Measurements from ENCODE around the gene KLF5. TPM values are rescaled to one million over a fixed set of nuclear protein-coding genes. Genes with fewer than 3 reads are reported as not detected.

The KLF5 gene
- total and polyA plus RNA-seq, 2 experiments from 2014 or later: 5.5 to 5.6 TPM

- no peak overlapping the region for H3K4me3 ChIP-seq
- H4K20me1 ChIP-seq (ENCODE audit: insufficient read depth): no peaks in the 10 kb centered on the region
- H3K27me3 ChIP-seq (replicated peaks; ENCODE audit: insufficient read depth): no peaks in the 10 kb centered on the region
- no peaks in the 10 kb centered on the region for H3F3A ChIP-seq (ENCODE audit: insufficient read depth)
- H3K4me1 ChIP-seq (ENCODE audit: insufficient read depth): no peaks in the 10 kb centered on the region
- WGBS, 2 experiments (ENCODE audit: low coverage in 1 of 2, low lambda C conversion rate in 2 of 2, missing lambda C conversion rate in 2 of 2): 82 to 86% methylated on average over 11 of the region's 11 CpGs
- TF ChIP-seq EZH2 (IDR thresholded peaks at IDR 0.05; ENCODE audit: insufficient read depth, poor library complexity, severe bottlenecking) (no peak), EZH2phosphoT487 (IDR thresholded peaks at IDR 0.05; ENCODE audit: insufficient read depth, low read depth) (no peak)
- no peak overlapping the region for H3K9ac ChIP-seq
- no peak overlapping the region for H3K4me2 ChIP-seq (ENCODE audit: unreplicated experiment)
- no peak overlapping the region for H3K27ac ChIP-seq
- H3K9me3 ChIP-seq (ENCODE audit: low read depth): no peaks in the 10 kb centered on the region
- no peaks in the 10 kb centered on the region for H3K36me3 ChIP-seq (ENCODE audit: low read depth)
- H3K9me2 ChIP-seq (ENCODE audit: insufficient read depth): no peaks in the 10 kb centered on the region
- no peak overlapping the region for H2AFZ ChIP-seq
- H3K79me2 ChIP-seq (ENCODE audit: insufficient read depth): no peaks in the 10 kb centered on the region
- in situ Hi-C loops (cut with MboI): no loop called here
- DNase-seq: no peak
Observed at GRCh38 chr13:73109288-73109899, 50.6 kb downstream of the KLF5 start.

- WGBS, 2 experiments (ENCODE audit: low coverage in 1 of 2, low lambda C conversion rate in 2 of 2, missing lambda C conversion rate in 2 of 2): 68 to 73% methylated on average over 3 of the region's 3 CpGs
- H3K27ac ChIP-seq: no peak overlapping the region
- H4K20me1 ChIP-seq (ENCODE audit: insufficient read depth): no peaks in the 10 kb centered on the region
- no peaks in the 10 kb centered on the region for H3K79me2 ChIP-seq (ENCODE audit: insufficient read depth)
- no peak overlapping the region for H2AFZ ChIP-seq
- no peaks in the 10 kb centered on the region for H3K9me3 ChIP-seq (ENCODE audit: low read depth)
- no peak for DNase-seq
- H3F3A ChIP-seq (ENCODE audit: insufficient read depth): no peaks in the 10 kb centered on the region
- no peaks in the 10 kb centered on the region for H3K4me1 ChIP-seq (ENCODE audit: insufficient read depth)
- no peaks in the 10 kb centered on the region for H3K9me2 ChIP-seq (ENCODE audit: insufficient read depth)
- no peaks in the 10 kb centered on the region for H3K27me3 ChIP-seq (replicated peaks; ENCODE audit: insufficient read depth)
- TF ChIP-seq EZH2 (IDR thresholded peaks at IDR 0.05; ENCODE audit: insufficient read depth, poor library complexity, severe bottlenecking) (no peak), EZH2phosphoT487 (IDR thresholded peaks at IDR 0.05; ENCODE audit: insufficient read depth, low read depth) (no peak)
- no peak overlapping the region for H3K9ac ChIP-seq
- H3K4me3 ChIP-seq: no peak overlapping the region
- no peaks in the 10 kb centered on the region for H3K36me3 ChIP-seq (ENCODE audit: low read depth)
- no peak overlapping the region for H3K4me2 ChIP-seq (ENCODE audit: unreplicated experiment)
- in situ Hi-C loops (cut with MboI): no loop called here
Observed at GRCh38 chr13:73109969-73110368, 51.2 kb downstream of the KLF5 start.

GRCh38 chr13:73110814-73111213, 52.0 kb downstream of the KLF5 start:
- no peaks in the 10 kb centered on the region for H3K79me2 ChIP-seq (ENCODE audit: insufficient read depth)
- WGBS, 2 experiments (ENCODE audit: low coverage in 1 of 2, low lambda C conversion rate in 2 of 2, missing lambda C conversion rate in 2 of 2): 95 to 97% methylated on average over 5 of the region's 5 CpGs
- DNase-seq: no peak
- in situ Hi-C loops (cut with MboI): no loop called here
- no peak overlapping the region for H3K4me3 ChIP-seq
- H3K9ac ChIP-seq: no peak overlapping the region
- H3F3A ChIP-seq (ENCODE audit: insufficient read depth): no peaks in the 10 kb centered on the region
- H4K20me1 ChIP-seq (ENCODE audit: insufficient read depth): no peaks in the 10 kb centered on the region
- no peaks in the 10 kb centered on the region for H3K27me3 ChIP-seq (replicated peaks; ENCODE audit: insufficient read depth)
- no peak overlapping the region for H3K27ac ChIP-seq
- TF ChIP-seq EZH2phosphoT487 (IDR thresholded peaks at IDR 0.05; ENCODE audit: insufficient read depth, low read depth) (no peak), EZH2 (IDR thresholded peaks at IDR 0.05; ENCODE audit: insufficient read depth, poor library complexity, severe bottlenecking) (no peak)
- no peaks in the 10 kb centered on the region for H3K4me1 ChIP-seq (ENCODE audit: insufficient read depth)
- no peaks in the 10 kb centered on the region for H3K9me3 ChIP-seq (ENCODE audit: low read depth)
- no peak overlapping the region for H2AFZ ChIP-seq
- H3K4me2 ChIP-seq (ENCODE audit: unreplicated experiment): no peak overlapping the region
- no peaks in the 10 kb centered on the region for H3K36me3 ChIP-seq (ENCODE audit: low read depth)
- no peaks in the 10 kb centered on the region for H3K9me2 ChIP-seq (ENCODE audit: insufficient read depth)

GRCh38 chr13:73111331-73111730, 52.5 kb downstream of the KLF5 start:
- Histone ChIP-seq H4K20me1 (ENCODE audit: insufficient read depth) (no peaks in the 10 kb centered on the region), H3K9ac (no peak overlapping the region), H3K4me2 (ENCODE audit: unreplicated experiment) (no peak overlapping the region), H3K4me1 (ENCODE audit: insufficient read depth) (no peaks in the 10 kb centered on the region), H3K27ac (no peak overlapping the region), H3K4me3 (no peak overlapping the region), H3K9me2 (ENCODE audit: insufficient read depth) (no peaks in the 10 kb centered on the region), H2AFZ (no peak overlapping the region), H3K79me2 (ENCODE audit: insufficient read depth) (no peaks in the 10 kb centered on the region), H3K36me3 (ENCODE audit: low read depth) (no peaks in the 10 kb centered on the region), H3K9me3 (ENCODE audit: low read depth) (no peaks in the 10 kb centered on the region), H3F3A (ENCODE audit: insufficient read depth) (no peaks in the 10 kb centered on the region), H3K27me3 (replicated peaks; ENCODE audit: insufficient read depth) (no peaks in the 10 kb centered on the region)
- 71 to 80% methylated on average over 3 of the region's 3 CpGs for WGBS, 2 experiments (ENCODE audit: low coverage in 1 of 2, low lambda C conversion rate in 2 of 2, missing lambda C conversion rate in 2 of 2)
- TF ChIP-seq EZH2 (IDR thresholded peaks at IDR 0.05; ENCODE audit: insufficient read depth, poor library complexity, severe bottlenecking) (no peak), EZH2phosphoT487 (IDR thresholded peaks at IDR 0.05; ENCODE audit: insufficient read depth, low read depth) (no peak)
- no peak for DNase-seq
- in situ Hi-C loops (cut with MboI): no loop called here

- TF ChIP-seq EZH2 (IDR thresholded peaks at IDR 0.05; ENCODE audit: insufficient read depth, poor library complexity, severe bottlenecking) (no peak), EZH2phosphoT487 (IDR thresholded peaks at IDR 0.05; ENCODE audit: insufficient read depth, low read depth) (no peak)
- WGBS, 2 experiments (ENCODE audit: low coverage in 1 of 2, low lambda C conversion rate in 2 of 2, missing lambda C conversion rate in 2 of 2): 93 to 97% methylated on average over 3 of the region's 3 CpGs
- Histone ChIP-seq H3K36me3 (ENCODE audit: low read depth) (no peaks in the 10 kb centered on the region), H4K20me1 (ENCODE audit: insufficient read depth) (no peaks in the 10 kb centered on the region), H3K79me2 (ENCODE audit: insufficient read depth) (no peaks in the 10 kb centered on the region), H3F3A (ENCODE audit: insufficient read depth) (no peaks in the 10 kb centered on the region), H3K4me3 (no peak overlapping the region), H3K4me1 (ENCODE audit: insufficient read depth) (no peaks in the 10 kb centered on the region), H2AFZ (no peak overlapping the region), H3K4me2 (ENCODE audit: unreplicated experiment) (no peak overlapping the region), H3K9me3 (ENCODE audit: low read depth) (no peaks in the 10 kb centered on the region), H3K9ac (no peak overlapping the region), H3K27ac (no peak overlapping the region), H3K9me2 (ENCODE audit: insufficient read depth) (no peaks in the 10 kb centered on the region), H3K27me3 (replicated peaks; ENCODE audit: insufficient read depth) (no peaks in the 10 kb centered on the region)
- in situ Hi-C loops (cut with MboI): no loop called here
- DNase-seq: no peak
Observed at GRCh38 chr13:73119612-73120011, 60.8 kb downstream of the KLF5 start.

Small RNA genes lying within 50 kb of the gene (small RNA-seq; reads per million reads assigned to genes)
- not detected for gene RNU6-66P (ENCODE audit: low read depth, low replicate concordance)

All from GM23248 (cell line).